Esophagus squamous epithelium (tissue), 4 donors: ENCODE measurements around the gene GPRIN3.

Experiments
- POLR2A ChIP-seq, 4 donors: fragments of 450-650 bp; IDR thresholded peaks; one replicate each; pipeline ENCODE4 v1.6.1; 2017; ENCODE audit warnings: antibody characterized with exemption in 4 of 4, mild to moderate bottlenecking in 4 of 4, moderate library complexity in 3 of 4
- TF ChIP-seq, protein P1 (sequence below), 6 experiments: fragments of 450-650 bp in 4 of 6; fragments of 200-600 bp in 2 of 6; sonication (generic) in 2 of 6; IDR thresholded peaks; one replicate each; pipeline ENCODE4 v1.5.1; 2016 to 2019; ENCODE audit warnings: antibody characterized with exemption in 6 of 6, mild to moderate bottlenecking in 4 of 6, moderate library complexity in 4 of 6

DNA sequence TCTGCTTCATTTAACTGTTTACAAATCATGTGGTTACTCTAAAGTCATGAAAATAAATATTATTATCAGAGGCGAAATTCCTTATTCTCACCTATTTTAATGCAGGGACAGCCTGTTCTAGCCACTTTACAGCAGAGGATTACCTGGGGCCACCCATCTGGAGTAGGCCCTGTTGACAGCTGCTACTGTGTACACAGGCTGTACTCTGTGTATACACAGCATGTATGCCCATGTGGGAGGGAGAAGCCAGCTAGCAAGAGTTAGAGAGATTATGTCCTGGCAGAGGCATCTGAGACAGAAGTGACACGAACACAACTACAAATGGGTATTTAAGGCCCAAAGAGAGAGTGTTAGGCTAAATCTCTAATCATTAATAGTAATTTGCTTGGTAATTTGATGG, 62.1 kb downstream of the GPRIN3 start:
- TF ChIP-seq POLR2A (IDR thresholded peaks at IDR 0.05), result no peak
- TF ChIP-seq, protein P1, sequence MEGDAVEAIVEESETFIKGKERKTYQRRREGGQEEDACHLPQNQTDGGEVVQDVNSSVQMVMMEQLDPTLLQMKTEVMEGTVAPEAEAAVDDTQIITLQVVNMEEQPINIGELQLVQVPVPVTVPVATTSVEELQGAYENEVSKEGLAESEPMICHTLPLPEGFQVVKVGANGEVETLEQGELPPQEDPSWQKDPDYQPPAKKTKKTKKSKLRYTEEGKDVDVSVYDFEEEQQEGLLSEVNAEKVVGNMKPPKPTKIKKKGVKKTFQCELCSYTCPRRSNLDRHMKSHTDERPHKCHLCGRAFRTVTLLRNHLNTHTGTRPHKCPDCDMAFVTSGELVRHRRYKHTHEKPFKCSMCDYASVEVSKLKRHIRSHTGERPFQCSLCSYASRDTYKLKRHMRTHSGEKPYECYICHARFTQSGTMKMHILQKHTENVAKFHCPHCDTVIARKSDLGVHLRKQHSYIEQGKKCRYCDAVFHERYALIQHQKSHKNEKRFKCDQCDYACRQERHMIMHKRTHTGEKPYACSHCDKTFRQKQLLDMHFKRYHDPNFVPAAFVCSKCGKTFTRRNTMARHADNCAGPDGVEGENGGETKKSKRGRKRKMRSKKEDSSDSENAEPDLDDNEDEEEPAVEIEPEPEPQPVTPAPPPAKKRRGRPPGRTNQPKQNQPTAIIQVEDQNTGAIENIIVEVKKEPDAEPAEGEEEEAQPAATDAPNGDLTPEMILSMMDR (IDR thresholded peaks at IDR 0.05), result no peak
